Prostate gland (tissue), 2 donors: ENCODE measurements around the gene RPL35.

Experiments
- CTCF ChIP-seq, 4 experiments: fragments of 200-600 bp in 2 of 4; fragments of 450-650 bp in 2 of 4; sonication (generic) in 2 of 4; IDR thresholded peaks; 1 replicate in 3 of 4; 2 replicates in 1 of 4; pipeline ENCODE4 v1.5.1; 2016 to 2019; ENCODE audit warnings: antibody characterized with exemption in 4 of 4, mild to moderate bottlenecking in 2 of 4, moderate library complexity in 2 of 4
- POLR2A ChIP-seq: fragments of 450-650 bp; IDR thresholded peaks from one replicate; pipeline ENCODE4 v1.6.1; 2016; ENCODE audit warnings: antibody characterized with exemption, mild to moderate bottlenecking
- POLR2AphosphoS5 ChIP-seq: sonication (generic); formaldehyde crosslinking; IDR thresholded peaks from one replicate; pipeline ENCODE4 v1.6.1; 2017; ENCODE audit warnings: antibody characterized with exemption

- TF ChIP-seq CTCF (IDR thresholded peaks at IDR 0.05) (no peak), POLR2A (no peak), POLR2AphosphoS5 (no peak)
Measured at GRCh38 chr9:124809741-124810500, 51.8 kb downstream of the RPL35 start.
